ENCODE data around the gene PLXNA2. TPM values are rescaled to one million over a fixed set of nuclear protein-coding genes. Genes with fewer than 3 reads are reported as not detected.

Gene PLXNA2
- total RNA-seq, 2 donors from 2014 or later = 23.4 to 40.6 TPM

GRCh38 chr1:208009706-208010444 lies 234.3 kb downstream of the PLXNA2 start:
- intact Hi-C loops (cut with DNase I) = loop anchor here in 1 of 2 donors (10.0 kb wide), 1 partner anchor 1225 kb away; no protein-coding TSS in a partner anchor
- no peak for DNase-seq (ENCODE audit: low spot score)

DNA sequence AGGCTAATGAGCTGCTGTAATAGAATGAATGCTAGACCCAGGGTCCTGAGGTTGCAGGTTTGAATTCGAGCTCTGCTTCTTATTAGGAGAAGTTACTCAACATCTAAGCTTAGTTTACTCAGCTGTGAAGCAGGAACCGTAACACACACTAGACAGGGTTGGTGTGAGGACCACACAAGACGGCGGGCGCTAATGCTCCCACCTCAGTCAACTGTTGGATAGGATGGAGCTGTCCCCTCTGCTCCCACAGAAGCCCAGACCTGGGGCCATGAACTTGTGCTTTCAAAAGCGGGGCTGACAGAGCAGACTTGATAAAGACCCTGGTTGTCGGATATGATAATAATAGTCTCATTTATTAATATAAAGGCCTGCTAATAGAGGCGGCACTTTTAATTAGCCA lies 234.9 kb downstream of the PLXNA2 start:
- no peak for DNase-seq (ENCODE audit: low spot score)
- intact Hi-C loops (cut with DNase I) = no loop called here

GRCh38 chr1:208008534-208008933 lies 235.7 kb downstream of the PLXNA2 start:
- no peak for DNase-seq (ENCODE audit: low spot score)
- intact Hi-C loops (cut with DNase I) = loop anchor here in 1 of 2 donors (1.0 kb wide), 1 partner anchor 92 kb away; no protein-coding TSS in a partner anchor

DNA sequence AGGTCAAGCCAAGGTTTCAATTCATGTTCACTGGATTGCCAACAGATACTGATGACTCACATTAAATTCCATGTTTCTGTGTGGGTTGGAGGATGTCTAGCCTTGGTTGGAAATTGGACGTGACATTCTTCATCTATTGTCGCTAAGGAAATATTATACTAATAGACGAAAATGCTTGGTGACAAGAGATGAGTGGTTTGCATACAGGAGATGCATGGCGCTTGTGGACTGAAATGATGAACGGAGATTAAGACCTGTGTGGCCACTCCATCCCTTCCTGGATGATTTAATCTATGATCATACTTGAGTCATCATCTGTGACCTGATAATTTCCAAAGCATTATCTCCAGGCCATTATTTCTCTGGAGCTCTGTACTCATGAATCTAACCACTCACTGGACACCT lies 236.2 kb downstream of the PLXNA2 start:
- no peak for DNase-seq (ENCODE audit: low spot score)
- intact Hi-C loops (cut with DNase I) = loop anchor here in 1 of 2 donors (1.0 kb wide), 1 partner anchor 92 kb away; no protein-coding TSS in a partner anchor

DNA sequence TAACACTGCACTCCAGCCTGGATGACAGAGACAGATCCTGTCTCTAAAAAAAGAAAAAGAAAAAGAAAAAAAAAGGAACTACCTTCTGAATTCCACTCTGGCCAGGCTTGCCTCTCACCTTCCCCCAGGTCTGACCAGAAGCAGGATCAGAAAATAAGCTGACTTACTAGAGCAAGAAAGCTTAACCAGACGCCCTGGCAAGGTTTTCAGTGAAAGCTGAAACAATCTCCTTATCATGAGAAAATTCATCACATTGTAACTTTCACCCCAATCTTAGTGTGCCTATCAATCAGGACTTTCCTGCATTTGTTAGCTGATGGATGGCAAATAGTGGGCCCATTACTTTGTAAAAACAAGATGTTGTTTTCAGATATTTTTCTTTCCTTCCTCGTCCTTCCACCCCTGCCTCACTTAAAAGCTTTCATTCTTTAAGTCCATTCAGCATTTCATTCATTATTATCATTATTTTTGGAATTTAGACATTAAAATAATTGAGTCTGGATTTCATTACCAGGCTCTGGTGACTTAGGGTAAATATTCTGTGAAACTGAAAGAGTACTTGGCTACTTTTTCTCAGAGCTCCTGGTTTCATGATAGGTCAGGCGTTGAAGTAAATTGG lies 236.8 kb downstream of the PLXNA2 start:
- no peak for DNase-seq (ENCODE audit: low spot score)
- intact Hi-C loops (cut with DNase I) = no loop called here

DNA sequence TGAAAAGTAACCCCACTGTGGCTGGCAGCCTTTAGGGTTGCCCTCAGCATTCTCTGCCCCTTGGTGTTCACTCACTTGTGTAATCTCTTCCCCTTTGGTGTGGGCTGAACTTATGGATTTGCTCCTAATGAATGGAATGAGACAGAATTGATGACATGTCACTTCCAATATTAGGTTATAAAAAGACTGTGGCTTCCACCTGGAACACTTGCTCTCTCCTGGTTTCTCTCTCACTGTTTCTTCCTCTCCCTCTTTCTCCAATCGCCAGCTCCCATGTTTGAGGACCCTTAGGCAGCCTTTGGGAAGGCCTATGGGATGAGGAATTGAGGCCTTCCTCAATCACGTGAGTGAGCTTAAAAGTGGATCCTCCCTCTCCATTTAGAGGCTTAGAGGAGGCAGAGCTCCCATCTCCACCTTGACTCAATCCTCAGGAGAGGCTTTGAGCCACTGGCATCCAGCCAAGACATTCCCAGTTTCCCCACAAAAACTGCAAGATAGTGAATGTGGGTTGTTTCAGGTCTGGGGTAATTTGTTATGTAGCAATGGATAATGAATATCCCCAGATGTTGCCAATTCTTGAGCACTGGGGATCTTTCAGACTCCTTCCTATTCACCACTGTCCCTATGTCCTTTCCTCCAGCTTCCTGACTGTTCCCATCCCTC lies 237.8 kb downstream of the PLXNA2 start:
- DNase-seq (ENCODE audit: low spot score) = no peak
- intact Hi-C loops (cut with DNase I) = no loop called here

DNA sequence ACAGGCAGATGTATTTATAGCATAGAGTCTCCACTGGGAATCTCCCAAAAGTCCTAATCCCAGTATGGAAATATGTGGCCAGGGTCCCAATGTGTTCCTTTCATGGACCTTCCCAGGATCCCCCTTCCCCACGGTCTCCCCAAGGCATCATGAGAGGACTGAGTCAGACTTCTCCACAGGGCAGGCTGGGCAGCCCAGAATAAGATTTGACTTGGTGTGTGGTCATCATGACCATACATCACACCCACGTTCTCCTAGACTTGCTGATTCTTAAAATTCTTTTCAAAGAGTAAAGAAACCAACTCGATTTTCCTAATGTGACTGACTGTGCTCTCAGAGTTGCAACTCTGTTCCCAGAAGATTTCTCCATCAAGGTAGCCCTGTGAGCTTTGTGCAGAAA lies 239.3 kb downstream of the PLXNA2 start:
- DNase-seq (ENCODE audit: low spot score) = no peak

DNA sequence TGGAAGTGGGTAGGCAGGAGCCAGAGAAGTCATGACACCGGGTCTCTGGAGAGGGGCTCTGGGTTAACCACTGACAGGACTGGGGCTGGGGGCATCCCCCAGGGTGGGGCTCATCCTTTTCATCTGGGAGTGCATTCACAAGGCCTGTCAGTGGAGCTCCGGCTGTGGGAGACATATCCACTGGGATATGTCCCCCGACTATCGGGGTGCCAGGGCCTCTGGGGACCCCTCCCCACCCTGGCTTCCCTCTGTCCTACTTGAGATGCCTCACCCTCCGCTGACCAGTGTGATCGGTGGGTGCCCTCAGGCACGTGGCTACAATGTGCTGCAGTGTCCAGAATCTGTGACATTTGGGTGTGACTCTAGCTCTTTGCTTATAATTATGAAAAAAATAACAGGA lies 240.9 kb downstream of the PLXNA2 start:
- no peak for DNase-seq (ENCODE audit: low spot score)
- intact Hi-C loops (cut with DNase I) = no loop called here

More for the DNA sequence above, 239.3 kb downstream of the PLXNA2 start:
- intact Hi-C loops (cut with DNase I) = no loop called here

DNA sequence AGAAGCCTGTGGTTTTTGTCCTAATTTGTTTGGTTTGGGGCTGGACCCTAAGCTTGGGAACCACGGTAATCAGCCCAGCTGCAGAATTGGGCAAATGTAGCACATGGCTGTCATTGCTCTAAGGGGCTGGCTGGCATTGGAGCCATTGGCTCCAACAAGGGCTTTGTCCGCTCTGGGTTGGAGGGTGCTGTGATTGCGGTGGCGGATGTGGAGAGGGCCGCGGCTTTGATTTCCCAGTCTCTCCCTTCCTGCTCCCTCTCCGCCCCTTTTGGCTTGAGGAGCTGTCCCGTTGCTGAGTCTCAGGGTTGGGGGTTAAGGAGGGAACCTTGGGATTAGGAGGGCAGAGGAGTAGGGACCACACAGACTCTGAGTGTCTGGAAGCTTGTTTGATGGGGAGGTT lies 241.5 kb downstream of the PLXNA2 start:
- no peak for DNase-seq (ENCODE audit: low spot score)
- intact Hi-C loops (cut with DNase I) = no loop called here

DNA sequence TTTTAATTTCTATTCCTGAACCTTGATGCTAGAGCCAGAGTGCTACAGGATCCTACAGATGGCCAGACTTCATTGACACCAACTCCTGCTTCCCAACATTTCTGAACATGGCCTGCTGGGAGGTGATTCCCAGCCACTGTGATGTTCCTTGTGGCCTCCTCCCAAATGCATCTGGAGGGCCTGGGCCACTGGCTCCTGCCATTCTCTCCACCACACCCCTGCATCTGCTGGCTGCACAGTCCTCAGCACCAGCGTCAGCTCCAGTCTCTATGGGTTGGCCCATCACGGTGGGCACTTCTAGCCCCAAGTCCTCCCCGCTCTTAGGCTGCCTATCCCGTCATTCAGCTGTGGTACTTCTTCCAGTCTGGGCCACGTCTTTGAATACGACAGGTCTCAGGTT lies 242.1 kb downstream of the PLXNA2 start:
- intact Hi-C loops (cut with DNase I) = no loop called here
- no peak for DNase-seq (ENCODE audit: low spot score)

GRCh38 chr1:208000504-208000903 lies 243.7 kb downstream of the PLXNA2 start:
- intact Hi-C loops (cut with DNase I) = no loop called here
- DNase-seq (ENCODE audit: low spot score) = no peak

DNA sequence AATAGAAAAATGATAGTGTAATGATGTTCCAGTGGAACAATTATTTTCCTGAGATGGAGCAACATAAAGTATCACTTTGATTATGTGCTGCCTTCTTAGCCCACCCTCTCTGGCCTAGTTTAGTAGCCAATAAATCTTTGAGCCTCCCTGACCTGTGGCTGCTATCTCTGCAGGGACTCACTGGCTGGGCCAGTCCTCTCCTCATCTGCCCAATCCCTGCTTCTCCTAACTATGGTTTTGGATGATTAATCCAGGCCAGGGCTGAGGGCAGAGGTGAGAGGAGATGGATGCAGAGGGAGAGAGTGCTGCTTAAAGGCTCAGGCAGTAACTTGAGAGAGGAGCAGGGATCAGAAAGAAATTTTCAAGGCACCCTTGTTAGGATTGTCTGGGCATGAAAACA lies 244.2 kb downstream of the PLXNA2 start:
- intact Hi-C loops (cut with DNase I) = no loop called here

GRCh38 chr1:207999274-207999915 lies 244.8 kb downstream of the PLXNA2 start:
- intact Hi-C loops (cut with DNase I) = no loop called here
- DNase-seq (ENCODE audit: low spot score) = no peak

More for the DNA sequence above, 244.2 kb downstream of the PLXNA2 start:
- no peak for DNase-seq (ENCODE audit: low spot score)

DNA sequence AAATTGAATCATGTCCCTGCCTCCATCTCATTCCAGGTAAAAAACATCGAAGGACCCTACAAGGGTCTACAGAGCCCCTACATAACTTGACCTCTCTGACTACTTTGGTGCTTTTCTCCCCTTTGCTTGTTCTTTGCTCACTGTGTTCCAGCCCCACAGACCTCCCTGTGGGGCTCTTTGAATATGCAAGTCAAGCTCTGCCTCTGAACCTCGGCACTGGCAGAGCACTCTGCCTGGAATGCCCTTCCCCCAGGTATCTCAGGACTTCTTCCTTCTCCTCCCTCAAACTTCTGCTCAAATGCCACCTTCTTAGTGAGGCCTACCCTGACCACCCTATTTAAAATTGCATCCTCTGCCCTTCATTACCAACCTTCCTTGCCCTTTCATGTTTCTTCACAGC lies 245.5 kb downstream of the PLXNA2 start:
- intact Hi-C loops (cut with DNase I) = no loop called here

GRCh38 chr1:207997486-207998268 lies 246.5 kb downstream of the PLXNA2 start:
- intact Hi-C loops (cut with DNase I) = no loop called here
- peak; percentile 86 for DNase-seq (ENCODE audit: low spot score)

More for the DNA sequence above, 245.5 kb downstream of the PLXNA2 start:
- no peak for DNase-seq (ENCODE audit: low spot score)

DNA sequence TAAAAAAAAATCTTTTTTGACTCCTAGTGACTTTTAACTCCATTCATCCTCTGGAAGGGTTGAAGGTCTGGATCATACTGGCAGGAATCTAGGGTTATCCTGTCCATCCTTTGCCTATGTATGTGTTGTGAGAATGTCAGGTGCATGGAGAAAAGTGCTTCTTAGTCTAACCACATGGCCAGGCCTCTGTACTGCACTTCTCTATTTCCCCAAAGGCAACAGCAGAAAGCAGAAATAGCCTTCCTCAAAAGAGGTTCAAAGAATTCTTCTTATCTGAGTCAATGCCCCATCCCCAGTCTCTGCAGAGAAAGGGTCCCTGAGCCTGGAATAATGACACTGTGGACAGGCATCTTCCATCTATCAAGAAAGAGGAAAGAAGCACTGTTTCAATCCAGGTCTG lies 247.5 kb downstream of the PLXNA2 start:
- intact Hi-C loops (cut with DNase I) = no loop called here
- DNase-seq (ENCODE audit: low spot score) = no peak

DNA sequence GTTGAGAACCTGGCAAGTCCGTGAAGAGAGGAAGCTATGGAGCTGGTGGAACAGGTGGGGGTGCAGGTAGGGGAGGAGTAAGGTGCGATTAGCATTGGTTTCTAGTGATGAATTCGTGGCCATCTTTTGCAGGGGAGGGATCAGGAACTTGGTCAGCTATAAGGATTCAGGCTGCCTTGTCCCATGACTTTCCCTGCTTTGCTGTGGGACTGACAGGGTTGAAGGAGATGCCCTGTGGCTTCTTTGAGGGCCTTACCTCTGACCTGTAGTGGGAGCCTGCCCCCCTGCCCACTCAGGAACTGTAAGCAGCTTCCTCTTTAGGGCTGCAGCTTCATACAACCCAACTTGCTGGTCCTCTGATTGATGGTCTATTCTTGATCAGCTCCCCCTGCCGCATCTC lies 248.6 kb downstream of the PLXNA2 start:
- DNase-seq (ENCODE audit: low spot score) = no peak
- intact Hi-C loops (cut with DNase I) = no loop called here

GRCh38 chr1:207993477-207994445 lies 250.4 kb downstream of the PLXNA2 start:
- intact Hi-C loops (cut with DNase I) = no loop called here
- DNase-seq (ENCODE audit: low spot score) = no peak

Data from posterior vena cava (tissue), 2 donors.